ENCODE measurements around the gene MORN4.

- TF ChIP-seq TAF1 (IDR thresholded peaks at IDR 0.05; ENCODE audit: low read depth, low read length): no peak
- TF ChIP-seq POLR2A (IDR thresholded peaks at IDR 0.05; ENCODE audit: low read depth, low read length): no peak
These were observed 63.0 kb downstream of the MORN4 start for GRCh38 chr10:97570146-97570788.
